NCI-H82 (cell line): ENCODE data around the gene ABI3BP.
"Not testable (repeated sequence)": the region's sequence is repeated elsewhere in the genome, so short reads cannot be mapped to it uniquely, and the experiment has no call there.

ENCODE experiments used
- DNase-seq: peaks from one replicate; lab custom pipeline; 2025; lab: John Stamatoyannopoulos, UW

The ABI3BP gene

GRCh38 chr3:100981164-100981911 is 11.9 kb downstream of the ABI3BP start:
- DNase-seq = no peak

DNA sequence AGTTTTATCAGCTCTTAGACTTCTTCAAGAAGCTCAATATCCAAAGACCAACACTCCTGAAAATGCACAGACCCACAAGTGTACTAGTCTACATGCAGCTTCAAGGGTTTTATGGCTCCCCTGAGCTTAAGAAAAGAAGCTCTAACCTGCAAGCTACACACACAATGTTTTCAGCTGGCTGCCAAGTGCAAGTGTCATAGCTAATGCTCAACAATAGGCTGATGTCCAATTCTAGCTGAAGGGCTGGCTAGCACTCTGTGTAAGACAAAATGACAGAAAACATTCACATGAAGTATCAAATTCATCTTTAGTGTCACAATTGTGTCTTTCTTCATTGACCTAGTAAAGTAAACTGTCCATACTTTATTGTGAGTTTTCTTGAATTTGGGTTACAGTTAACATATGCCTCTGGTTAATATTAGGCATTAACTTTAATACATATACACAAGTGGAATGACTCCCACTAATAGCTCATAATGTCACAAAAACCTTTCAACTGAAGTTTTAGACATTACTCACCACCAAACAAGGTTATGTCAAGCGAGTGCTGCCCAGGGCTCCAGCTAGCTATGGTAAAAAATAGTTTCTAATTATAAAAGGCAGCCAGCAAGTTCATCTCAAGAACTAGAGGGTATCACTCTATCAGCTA is 15.1 kb downstream of the ABI3BP start:
- DNase-seq = no peak

- DNase-seq = no peak
These were observed 16.6 kb downstream of the ABI3BP start for GRCh38 chr3:100976611-100977010.

DNA sequence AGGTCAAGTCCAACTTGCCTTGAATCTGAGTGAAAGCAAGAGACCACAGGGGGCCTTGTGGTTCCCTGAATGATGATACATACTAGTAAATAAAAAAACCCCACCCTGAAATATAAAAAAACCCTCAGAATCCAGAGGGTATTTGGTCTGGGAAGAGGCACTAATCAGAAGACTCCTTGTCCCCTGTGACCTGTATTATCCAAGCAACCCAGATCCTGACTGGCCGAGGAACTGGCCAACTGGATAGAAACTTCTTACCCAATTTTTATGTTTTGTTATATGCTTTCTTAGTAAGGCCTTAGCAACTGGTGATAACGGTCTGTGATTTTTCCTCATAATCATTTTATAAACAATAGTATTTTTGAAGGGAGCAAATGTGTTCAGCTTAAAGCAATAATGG is 17.5 kb downstream of the ABI3BP start:
- DNase-seq = no peak

- DNase-seq = no peak
These were observed 19.6 kb downstream of the ABI3BP start for GRCh38 chr3:100973594-100973993.

DNA sequence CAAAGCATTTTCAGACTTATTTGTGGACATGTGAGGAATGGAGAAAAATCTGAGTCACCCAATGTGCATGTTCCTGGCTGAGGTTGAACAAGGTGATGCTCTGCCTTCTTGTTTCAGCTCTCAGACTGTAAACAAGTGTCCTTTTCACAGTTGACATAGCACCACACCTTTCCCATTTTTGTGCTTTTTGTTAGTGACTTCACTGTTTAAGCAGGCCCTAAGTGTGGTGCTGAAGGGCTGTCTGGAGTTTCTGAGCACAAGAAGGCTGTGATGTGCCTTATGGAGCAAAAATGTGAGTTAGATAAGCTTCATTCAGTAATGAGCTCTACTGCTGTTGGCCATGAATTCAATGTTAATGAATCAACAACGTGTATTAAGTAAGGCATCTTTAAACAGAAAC is 20.4 kb downstream of the ABI3BP start:
- DNase-seq = no peak

DNA sequence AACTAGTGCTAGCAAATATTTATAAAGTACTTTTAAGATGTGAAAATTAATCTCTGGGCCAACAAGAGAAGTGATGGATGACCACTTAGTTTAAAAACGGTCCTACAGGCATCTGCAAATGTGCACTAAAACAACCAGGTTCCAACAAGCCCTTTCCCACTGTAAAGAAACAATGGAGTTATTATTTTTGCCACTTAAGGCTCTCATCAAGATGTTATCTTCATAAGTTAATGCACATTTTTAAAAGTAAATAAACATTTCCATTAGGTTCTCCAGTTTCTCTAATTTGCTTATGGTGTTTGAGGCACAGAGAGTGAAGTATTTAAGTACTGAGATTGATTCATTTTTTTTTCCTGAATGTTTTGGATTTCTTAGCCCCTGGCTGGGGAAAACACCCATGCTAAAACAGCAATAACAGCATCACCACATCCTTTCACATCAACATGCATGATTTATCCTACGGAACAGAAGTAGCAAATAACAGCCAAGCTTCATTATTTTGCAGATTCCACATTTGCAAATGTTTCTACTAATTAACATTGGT is 20.8 kb downstream of the ABI3BP start:
- DNase-seq = no peak

GRCh38 chr3:100971798-100972197 is 21.4 kb downstream of the ABI3BP start:
- no peak for DNase-seq

DNA sequence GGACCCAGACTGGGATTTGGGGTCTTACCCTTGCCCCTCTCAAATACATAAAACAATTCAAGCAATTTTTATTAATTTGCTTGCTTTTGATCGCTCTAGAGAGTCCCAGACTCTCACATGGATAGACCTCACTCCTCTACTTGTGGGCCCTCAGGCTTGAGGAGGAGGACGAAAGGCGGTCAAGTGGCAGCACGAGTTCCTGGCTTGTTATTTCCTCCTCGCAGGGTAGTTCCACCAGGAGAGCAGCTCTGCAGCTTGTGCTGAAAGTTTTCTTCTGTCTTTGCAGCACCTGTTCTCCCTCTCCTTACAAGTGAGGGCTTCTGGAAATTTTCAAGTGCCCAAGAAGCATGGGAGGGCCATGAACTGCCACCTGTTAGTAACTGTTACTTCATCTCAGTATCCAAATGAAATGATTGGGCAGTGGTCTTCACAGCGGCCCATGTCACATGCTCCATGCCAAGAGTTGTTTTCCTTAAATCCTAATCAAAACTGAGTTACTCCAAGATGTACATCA is 22.7 kb downstream of the ABI3BP start:
- no peak for DNase-seq

GRCh38 chr3:100968932-100969906 is 24.0 kb downstream of the ABI3BP start:
- DNase-seq = no peak

DNA sequence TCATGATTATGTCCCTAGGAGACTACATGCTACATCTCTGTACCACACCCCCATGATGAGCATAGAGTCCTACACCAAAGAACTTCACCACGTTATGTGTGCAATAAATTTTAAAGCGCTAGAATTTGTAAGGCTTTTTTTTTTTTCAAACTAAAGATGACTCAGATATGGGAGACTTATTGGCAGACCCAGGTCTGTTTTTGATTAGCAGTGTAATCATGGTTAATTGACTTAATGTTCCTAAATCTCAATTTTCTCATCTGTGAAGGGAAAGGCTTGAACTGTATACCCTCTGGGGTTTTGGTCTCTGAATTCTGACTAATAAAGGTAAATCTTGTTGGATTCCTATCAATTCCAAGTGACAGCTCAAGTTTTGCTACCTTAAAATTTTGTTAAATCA is 26.4 kb downstream of the ABI3BP start:
- DNase-seq = no peak

DNA sequence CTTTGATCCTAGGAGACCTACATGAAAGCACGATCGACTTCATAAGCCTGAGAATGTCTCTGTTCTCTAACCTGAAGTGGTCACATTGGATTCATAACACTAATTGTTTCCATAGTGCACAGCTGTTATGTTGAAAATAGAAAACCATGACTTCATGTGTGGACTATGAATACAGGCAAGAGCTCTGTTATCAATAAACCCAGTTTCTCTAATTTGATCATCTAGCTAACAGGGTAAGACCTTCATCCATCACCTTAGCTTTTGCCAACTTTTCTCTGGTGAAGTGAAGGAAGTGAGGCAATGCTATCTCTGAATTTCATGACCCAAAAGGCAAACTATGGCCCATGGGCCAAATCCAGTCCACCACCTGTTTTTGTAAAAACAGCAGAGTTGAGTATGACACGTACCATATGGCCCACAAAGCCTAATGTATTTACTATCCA is 27.2 kb downstream of the ABI3BP start:
- DNase-seq = peak; percentile 20

GRCh38 chr3:100963041-100963440 is 30.2 kb downstream of the ABI3BP start:
- DNase-seq = no peak

DNA sequence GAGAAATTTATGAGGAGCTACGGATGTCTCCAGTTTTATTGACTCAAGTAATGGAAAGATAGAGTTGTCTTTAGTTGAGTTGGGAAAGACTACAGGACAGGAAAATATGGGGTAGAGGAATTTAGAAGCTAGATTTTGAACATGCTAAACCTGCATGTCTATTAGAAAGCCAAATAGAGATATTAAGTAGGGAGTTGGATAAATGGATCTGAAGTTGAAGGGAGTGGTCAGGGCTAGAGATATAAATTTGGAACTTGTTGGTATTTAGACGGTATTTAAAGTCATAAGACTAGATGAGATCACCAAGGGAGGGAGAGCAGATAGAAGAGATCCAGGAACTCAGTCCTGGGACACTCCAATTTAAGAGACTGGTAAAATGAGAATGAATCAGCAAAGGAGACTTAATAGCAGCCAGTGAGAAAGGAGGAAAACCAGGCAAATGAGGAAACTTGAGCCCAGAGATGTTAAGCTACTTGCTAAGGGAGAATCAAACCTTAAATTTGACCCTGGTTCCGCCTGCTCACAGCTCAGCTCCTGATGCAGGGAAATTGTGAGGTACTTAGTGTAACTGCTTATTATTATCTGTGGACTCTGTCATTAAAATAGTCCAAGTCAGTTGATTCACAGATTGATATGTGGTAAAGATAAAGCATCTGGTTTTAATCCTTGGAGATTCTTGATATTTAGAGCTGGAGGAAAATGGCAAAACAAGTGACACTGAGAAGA is 35.8 kb downstream of the ABI3BP start:
- no peak for DNase-seq

DNA sequence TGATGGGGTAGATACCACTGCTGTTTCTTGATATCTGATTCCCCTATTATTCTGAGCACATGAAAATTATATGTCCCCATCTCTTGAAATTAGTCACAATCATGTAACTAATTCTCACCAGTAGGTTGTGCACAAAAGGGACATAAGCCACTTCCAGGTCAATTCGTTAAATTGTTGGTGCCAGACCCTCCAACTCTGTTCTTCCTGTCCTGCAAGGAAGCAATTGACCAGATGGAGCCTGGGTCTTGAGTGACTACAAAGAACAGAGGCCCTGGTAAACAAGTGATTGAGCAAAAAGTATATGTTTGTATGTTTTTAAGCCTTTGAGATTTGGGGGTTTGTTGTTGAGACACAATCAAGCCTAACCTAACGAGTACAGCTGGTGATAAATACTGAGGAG is 36.9 kb downstream of the ABI3BP start:
- DNase-seq = no peak

DNA sequence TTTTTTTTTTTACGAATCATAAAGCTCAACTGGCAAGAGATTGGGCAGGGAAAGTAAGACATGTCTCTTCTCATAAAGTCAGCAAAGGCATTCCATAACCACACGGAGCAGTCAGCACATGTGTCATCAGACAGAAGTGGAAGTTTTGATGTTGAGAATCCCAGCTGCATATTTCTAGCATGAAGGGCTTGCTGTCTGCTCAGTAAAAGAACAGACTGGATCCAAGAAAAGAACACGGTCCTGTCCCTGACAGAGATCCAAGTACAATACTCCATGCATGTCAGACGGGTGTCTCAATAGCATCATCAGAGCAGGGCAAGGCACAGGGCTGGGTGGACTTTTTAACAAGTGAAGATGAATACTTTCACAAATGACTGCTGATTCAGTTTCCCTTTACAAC is 38.2 kb downstream of the ABI3BP start:
- no peak for DNase-seq

DNA sequence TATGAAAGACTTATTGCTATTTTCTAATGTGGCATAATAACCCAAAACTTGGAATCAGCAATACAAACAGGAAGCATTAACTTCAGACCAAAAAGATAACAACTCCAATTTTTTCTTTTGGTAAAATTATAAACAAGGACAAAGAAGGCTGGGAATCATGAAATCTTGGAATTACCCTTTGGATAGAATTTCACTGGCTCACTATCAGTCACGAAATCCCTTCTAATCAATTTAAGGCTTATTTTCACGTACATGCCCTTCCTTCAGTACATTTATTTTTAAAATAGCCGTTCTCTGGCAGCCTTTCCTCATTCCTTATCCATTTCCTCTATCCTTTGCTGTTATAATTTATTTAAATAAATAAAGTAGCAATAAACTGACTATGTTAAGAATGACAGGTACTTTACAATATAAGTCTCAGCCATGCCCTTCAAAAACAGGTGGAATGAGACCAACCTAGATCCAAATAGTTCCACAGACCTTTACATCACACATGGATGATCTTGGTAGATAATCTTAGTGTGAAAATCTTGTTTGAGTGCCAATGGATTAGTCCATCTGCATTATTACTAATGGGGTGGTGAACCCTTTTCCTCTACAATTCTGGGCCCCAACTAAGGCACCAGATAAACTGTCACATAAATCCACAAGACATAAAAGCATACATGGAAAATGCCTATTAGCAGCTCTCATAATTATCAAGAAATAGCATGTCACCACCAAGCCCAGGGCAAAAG is 38.9 kb downstream of the ABI3BP start:
- DNase-seq = peak; percentile 72

DNA sequence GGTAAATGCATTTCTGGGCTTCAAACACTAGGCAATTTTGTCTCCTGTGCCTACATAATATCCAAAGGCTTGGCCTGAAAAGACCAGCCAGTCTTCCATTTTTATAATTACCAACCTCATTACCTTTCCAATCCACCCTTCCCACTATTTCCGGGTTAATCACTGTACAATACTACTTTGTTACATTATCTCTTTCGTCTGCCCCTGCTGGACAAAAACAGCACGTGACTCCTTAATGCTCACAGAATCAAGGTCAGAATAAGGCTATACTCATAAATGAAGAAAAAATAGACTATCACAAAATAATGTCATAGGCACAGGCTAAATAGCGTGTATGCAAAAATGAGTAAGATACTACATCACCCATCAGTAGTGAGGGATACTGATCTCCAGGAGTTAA is 40.1 kb downstream of the ABI3BP start:
- no peak for DNase-seq

- no peak for DNase-seq
These were observed 46.1 kb downstream of the ABI3BP start for GRCh38 chr3:100947119-100947518.

- not testable (repeated sequence) for DNase-seq
These were observed 47.1 kb downstream of the ABI3BP start for GRCh38 chr3:100946096-100946495.

DNA sequence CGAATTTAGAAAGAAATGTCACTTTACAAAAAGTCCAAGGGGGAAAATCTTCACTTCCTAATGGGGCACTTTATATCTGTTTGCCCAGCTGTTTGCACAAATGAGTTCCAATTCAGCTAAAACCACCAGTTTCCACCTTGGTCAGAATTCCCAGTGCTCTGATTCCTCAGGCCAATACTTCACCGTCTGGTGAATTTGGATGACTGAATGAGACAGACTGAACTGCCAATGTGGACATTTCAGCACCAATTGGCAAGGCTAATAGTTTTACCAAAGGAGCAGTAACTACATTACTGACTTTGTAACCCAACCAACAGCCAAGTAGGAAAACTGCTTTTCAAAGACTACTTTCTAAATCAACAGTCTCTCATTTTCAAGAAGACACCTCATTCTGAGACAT is 51.8 kb downstream of the ABI3BP start:
- DNase-seq = no peak
